GM18517 (cell line): Measurements from ENCODE around the gene MCTP2.
A peak's percentile ranks its signal among the peaks of the same experiment; 100 is the strongest.
"Not testable (repeated sequence)": the region's sequence is repeated elsewhere in the genome, so short reads cannot be mapped to it uniquely, and the experiment has no call there.

Source experiments
- ATAC-seq: cut with Tn5 transposase; IDR thresholded peaks from one replicate; pipeline ENCODE4 v1.9.1; 2021; ENCODE audit warnings: mild to moderate bottlenecking, moderate library complexity; ENCODE audit not compliant: unreplicated experiment

MCTP2 gene

DNA sequence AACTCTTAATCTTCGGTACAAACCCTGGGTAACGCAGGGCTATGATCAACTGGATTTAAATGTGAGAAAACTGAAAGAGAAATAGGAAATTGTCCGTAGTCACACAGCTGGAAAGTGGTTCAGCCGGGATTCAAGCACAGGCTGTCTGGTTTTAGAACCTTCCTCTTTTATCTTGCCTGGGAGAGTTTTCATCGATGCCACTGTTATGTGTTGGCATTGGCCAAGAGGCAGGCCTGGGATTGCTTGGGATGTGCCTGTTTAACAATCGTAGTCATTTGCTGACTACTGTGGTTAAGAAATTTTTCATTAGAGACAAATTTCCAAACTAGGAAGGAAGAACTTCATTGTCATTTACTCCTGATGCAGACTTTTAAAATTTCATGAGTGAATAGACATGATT, 4.3 kb downstream of the MCTP2 start:
- ATAC-seq: no peak

DNA sequence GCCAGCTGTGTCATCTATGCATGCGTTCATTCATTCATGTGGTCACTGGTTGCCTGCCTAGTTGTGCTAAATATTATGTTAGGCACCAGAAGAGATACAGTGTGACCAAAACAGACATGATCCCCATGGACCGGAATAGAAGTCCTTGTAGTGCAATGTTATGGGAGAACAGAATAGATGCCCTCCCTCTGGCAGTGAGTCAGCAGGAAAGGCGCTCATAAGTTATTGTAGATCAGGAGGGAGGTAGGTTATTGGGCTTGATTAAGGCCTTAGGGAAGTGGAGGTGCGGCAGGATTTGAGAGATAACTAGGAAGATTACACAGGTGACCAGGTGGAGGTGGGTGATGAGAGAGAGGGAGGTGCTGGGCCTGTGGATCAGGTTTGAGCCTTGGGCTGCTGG, 5.2 kb downstream of the MCTP2 start:
- ATAC-seq: no peak

DNA sequence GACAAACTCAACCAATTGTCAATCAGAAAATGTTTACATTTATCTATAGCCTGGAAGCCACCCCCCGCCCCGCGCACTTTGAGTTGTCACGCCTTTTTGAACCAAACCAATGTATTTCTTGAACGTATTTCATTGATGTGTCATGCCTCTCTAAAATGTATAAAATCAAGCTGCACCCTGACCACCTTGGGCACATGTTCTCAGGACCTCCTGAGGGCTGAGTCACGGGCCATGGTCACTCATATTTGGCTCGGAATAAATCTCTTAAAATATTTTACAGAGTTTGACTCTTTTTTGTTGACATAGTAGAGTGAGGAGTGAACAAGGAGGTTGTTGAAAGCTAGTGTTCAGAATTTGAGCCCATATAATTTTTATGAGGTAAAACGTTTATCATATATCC, 6.5 kb downstream of the MCTP2 start:
- no peak for ATAC-seq

DNA sequence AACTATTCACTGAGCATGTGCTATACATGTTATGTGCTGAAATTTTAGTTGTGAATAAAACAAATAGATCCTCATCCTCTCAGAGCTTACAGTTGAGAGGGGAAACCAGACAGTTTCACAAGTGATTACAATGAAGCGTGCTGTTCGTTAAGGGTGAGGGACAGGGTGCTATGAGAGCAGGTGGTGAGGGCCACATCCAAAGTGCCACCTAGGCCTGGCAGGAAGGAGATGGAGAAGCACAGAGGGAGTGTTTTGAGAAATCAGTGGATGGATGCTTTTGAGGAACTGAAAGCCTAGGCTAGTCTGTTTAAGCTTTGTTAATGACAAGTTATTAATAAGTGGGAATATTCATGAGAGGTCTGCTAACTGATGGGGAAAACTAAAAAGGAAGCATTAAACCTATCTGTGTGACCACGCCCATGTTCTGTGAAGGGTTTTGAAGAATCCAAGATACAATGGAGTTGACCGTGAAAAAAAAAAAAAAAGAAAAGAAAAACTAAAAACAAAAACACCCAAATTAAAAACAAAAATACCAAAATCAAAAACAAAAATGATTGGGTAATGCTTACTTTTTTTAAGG, 7.3 kb downstream of the MCTP2 start:
- ATAC-seq: peak; percentile 79

DNA sequence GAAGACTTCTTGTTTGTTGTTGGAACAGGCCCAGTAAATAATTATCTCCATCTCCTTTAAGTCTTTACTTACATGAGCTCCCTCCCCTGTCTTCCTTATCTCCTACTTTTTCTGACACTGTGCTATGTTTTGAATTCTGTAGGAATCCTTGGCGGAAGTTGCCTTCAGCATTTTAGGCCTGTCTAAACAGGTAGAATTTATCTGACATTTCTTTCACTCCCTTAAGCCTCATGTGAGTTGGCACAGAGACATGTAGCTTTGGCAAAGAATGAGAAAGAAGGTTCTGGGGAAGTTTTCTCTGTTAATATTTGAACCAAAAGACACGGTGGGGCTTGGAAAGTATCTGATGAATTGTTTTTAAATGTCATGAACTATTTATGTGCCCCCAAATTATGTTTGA, 8.1 kb downstream of the MCTP2 start:
- no peak for ATAC-seq

DNA sequence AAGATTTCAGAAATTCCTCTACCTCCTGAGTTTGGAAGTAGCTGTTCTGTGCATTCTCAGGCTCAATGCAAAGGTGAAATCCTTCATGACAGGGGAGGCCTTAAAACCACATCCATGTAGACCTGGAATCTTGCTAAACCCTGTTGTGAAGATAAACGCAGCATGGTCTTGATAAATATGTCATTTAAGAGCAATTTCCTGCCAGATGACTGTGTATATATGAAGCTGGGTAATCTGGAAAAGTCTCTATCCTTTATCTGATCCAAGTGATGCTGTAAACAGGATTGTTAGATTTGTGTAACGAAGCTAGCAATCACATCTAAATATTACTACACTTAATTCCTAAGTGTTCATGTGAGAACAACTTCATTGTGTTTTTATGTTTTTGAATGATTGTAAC, 9.1 kb downstream of the MCTP2 start:
- no peak for ATAC-seq

DNA sequence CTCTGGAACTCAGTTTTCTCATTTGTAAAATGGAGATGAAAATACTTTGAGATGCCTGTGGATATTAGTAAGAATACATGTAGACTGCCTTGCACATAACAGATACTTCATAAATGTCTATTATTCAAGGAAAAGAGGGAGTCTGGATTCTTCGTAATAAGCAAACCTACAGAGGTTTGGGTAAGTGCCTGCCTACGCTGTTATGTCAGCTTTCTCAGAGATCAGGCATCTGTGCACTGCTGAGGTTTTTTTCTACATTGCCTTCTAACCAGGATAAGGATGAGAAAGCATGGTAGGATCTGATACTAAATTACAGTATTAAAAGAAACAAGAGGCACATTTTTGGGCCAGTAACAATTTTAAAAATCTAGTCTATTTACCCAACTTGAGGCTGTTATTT, 10.9 kb downstream of the MCTP2 start:
- ATAC-seq: no peak

DNA sequence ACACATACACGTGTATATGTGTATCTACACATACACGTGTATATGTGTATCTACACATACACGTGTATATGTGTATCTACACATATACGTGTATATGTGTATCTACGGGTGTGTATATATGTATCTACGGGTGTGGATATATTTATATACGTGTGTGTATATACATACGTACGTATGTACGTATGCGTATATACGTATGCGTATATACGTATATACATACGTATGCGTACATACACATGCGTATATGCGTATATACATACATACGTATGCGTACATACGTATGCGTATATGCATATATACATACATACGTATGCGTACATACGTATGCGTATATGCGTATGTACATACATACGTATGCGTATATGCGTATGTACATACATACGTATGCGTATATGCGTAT, 11.6 kb downstream of the MCTP2 start:
- not testable (repeated sequence) for ATAC-seq

DNA sequence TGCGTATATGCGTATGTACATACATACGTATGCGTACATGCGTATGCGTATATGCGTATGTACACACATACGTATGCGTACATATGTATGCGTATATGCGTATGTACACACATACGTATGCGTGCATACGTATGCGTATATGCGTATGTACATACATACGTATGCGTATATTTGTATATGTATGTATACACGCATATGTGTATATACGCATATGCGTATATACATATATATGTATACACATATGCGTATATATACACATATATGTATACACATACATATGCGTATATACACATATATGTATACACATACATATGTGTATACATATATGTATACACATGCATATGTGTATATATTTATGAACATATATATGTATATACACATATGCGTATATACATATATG, 12.1 kb downstream of the MCTP2 start:
- ATAC-seq: no peak

DNA sequence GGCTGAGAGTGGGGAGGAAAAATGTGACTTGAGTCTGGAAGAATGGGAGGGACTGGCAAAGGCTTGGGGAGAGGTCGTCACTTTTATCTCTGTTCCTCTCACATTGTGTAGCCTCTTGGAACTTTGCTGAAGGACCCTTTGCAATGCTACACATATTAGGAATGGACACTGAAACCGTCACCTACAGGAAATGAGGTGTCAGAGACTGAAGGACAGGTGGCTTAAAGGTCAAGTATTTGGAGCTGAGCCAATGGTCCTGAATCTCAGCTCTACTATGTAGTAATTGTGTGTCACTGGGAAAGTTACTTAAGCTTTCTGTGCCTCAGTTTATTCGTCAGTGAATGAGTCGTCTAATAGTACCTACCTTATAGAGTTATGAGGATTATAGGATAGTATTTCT, 14.7 kb downstream of the MCTP2 start:
- no peak for ATAC-seq

DNA sequence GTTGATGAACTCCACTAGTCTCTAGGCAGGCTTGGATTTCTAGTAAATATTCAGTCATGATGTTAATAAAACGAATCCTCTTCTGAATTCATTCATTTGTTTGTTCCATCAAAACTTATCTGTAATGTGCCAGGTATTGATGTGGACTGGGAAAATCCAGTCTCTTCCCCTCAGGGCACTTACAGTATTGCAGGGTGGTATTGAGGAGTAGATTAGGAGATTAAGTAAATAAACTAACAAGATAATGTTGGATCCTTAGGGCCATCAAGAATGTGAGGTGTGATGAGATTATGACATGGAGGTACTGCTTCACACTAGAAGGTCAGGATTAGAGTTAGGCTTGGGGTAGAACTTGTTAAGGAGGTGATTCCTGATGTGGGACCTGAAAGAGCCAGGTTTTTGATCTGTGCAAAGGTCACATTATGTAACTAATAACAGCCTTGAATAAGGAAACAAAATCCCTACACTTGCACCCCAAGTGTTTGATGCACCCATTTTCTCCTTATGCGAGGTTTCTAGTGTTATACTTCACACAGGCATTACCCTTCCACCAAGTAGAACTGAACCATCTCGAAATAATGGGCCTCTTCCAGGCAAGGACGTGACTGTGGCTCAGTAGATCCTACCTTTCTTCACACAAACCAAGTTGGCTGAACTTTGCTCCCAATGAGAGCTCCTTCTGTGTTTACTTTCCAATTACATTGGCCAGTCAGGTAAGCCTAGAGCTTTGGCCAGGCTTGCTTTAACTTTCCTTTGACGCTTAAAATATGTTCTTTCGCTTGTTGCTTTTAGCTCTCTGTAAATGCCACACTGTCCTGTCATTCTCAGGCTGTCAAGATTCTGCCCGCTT, 16.7 kb downstream of the MCTP2 start:
- no peak for ATAC-seq

DNA sequence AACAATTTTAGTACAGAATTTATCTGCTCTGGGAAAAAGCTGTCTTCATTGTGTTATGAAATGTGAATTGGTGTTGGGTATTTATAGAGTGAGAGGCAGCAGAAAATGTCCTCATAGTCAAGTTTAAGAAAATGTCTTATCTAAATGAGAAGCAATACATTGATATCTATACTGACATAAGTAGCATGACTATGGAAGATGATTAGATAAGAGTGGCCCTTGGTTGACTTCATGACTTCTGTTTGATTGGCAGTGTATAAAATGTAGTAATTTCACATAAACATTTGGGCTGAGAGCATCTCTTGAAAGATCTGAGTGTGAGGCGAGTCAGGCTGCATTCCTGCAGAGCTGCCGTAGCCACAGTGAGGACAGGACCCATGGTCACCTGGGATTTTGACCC, 19.4 kb downstream of the MCTP2 start:
- ATAC-seq: no peak

DNA sequence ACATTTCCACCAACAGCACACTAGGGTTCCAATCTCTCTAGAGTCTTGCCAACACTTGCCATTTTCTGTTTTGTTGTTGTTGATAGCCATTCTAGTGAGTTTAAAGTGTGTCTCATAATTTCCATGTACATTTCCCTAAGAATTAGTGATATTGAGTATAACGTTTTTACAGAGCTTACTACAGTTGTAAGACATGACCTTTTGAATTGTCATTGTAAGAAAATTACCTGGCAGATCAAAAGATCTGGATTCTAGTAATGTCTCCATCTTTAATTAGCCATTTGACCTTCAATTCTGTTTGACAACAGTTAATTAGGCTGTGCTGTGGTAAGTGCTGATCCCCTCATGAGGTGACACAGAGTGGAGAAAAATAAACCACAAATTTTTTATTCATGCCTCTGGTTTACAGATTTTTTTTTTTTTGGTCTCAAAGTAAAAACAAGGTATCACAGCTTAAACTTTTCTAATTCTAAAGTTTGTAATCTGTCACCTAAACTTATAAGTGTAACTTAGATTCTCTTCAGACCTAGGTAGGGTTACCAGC, 20.9 kb downstream of the MCTP2 start:
- ATAC-seq: no peak

DNA sequence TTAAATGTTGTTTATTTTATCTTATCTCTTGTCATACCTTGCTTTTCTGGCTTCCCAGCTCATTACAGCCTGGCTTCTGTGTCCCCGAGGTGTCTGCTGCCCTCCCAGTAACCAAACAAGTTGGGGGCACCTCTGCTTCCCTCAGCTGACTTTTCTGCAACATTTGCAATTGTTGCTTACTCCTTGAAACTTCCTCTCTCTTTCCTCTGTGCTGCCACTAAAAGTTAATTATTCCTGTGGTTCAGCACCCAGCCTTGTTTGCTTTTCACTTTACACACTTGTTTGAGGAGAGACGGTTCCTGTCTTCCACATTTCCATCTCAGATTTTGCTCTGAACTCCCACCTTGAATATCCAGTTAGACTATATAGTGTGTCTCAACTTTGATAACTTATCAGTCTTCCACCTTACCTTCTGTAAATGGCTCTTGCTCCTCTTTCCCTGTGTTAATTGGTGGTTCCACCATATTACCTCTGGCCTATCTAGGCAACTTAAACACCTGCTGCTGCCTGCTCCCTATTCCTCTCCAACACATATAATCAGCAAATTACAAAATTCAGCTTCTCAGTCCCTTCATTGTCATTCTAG, 21.6 kb downstream of the MCTP2 start:
- ATAC-seq: peak; percentile 3

DNA sequence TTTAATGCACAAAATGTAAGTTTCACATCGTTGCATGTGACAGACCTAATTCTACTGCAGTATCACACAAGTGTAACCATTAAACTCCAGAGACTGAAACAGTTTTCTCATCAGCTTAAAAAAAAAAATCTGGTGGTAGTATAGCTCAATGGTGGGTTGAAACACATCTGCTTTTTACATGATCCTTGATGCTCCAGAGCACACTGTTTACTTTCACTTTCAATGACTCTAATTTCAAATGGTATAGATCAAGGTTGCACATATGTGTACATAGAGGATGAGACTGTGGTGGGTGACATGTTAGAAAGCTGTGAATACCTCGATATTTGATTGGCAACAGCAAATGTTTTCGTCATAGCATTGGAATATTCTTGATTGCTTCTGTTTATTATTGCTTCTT, 22.4 kb downstream of the MCTP2 start:
- peak; percentile 45 for ATAC-seq

DNA sequence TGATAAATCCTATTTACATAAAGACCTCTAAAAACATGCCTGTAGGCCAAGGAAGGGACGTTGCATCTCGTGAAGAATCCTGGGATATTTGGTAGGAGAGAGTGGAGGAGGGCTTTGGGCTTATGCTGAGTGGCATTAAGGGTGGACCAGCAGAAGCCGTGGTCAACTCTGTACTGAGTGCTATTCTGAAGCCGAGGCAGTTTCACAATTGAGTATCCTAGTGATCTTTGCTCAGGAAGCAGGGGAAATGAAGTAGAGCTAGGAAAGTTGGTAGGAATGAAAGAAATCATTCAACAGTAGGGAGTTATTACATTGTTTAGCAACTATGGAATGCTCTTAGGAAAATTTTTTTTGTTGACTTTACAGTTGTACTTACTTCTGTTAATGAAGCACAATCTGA, 24.2 kb downstream of the MCTP2 start:
- no peak for ATAC-seq

DNA sequence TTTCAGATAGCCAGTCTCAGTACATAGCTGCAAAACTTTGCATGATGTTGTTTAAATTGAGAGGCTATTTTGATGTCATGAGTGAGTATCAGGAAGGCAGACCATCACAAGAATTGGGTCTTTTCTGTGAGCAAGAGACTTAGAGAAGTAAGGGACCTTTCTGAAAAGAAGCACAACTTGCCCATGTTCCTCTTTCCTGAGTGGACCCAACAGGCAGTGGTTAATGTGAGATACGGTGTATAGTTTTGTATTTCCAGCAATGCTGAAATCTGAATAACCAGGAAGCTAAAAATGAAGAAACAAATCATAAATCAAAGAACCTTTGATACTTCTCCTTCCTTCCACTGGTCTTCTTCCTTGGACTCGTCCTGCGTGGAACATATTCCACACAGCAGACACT, 25.1 kb downstream of the MCTP2 start:
- ATAC-seq: no peak

DNA sequence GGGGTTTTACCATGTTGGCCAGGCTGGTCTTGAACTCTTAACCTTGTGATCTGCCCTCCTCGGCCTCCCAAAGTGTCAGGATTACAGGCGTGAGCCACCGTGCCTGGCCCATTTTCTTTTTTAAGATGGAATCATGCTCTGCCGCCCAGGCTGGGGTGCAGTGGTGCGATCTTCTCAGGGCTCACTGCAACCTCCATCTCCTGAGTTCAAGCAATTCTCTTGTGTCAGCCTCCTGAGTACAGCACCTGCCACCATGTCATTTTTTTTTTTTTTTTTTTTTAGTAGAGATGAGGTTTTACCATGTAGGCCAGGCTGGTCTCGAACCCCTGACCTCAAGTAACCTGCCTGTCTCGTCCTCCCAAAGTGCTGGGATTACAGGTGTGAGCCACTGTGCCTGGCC, 26.4 kb downstream of the MCTP2 start:
- peak; percentile 4 for ATAC-seq

DNA sequence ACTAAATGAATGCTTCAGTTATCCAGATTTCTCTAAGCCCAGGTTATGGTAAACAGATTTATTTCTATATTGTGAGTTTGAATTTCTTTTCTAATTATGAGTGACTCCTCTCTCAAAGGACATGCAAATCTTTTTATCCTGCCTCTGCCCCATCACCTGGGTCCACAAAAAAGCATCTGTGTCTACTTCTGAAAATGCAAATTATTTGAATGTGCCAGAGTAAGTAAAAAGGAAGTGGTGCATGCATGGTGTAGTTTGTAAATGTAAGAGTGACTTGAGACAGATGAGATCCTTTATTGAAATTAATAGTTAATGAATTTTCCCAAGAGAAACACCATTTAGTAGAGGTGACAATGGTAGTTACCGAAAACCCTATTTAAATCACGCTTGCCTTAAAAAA, 26.9 kb downstream of the MCTP2 start:
- ATAC-seq: peak; percentile 64

DNA sequence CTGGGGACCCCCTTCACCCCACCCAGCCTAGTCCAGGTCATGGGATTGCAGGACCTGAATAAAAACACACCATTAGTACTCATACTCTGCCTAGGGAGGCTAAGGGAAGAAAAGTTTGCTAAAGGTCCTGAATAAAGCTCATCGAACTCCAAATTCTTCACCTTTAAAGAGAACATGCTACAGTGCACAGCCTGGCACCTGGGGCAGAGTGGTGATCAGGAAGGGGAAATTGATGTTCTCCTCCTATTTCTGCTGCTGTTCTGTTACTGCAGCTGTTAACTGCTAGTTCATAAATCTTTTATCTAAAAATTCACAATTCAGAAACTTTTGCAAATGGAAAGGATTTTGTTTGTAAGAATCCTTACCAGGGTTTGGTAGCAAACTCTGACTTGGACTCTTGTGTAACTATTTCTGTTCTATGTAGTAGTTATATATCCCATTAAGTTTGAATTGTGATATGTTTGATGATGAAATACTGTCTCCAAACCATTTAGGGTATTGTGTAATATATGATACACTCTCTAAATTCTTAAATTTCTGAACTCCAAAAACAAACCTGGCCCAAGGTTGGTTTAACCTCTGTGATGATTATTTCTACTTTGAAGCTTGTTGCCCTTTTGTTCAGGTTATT, 27.9 kb downstream of the MCTP2 start:
- ATAC-seq: no peak

DNA sequence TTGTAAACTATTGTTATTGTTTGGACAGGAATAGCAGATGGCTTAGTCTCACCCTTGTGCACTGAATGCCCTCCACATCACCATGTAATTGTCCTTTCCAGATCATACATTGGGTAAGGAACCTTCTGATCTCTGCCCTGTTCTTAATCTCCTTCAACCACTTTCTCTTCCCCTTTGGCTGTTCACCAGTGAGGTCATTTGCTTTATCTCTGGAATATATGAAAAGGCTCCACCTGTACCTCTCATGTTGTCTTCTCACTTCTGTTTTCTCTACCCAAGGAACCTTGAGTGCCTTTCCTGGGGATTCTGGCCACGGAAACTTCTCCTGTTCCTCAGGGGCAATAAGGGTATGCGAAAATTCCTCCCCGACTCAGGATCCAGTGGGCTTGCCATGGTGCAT, 28.5 kb downstream of the MCTP2 start:
- no peak for ATAC-seq

DNA sequence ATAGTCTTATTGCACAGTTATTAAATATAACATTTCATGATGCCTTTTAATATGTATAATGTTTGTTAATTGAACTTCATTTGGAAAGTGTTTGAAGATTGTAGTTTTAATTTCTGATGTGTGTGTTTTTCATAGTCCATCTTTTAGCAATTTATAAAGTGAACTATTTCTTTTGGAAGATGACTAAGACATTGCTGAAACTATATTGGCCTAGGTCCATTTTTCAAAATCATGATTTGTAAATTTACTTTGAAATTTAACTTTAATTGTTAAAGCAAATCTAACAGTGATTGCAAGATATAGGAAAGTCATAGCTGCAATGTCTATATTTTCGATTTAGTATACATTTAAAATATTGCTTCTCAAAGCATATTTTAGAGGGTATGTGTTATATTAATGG, 30.8 kb downstream of the MCTP2 start:
- ATAC-seq: no peak
